ENCODE measurements around the gene MUCL1. TPM values are rescaled to one million over a fixed set of nuclear protein-coding genes. Genes with fewer than 3 reads are reported as not detected.

MUCL1 gene
- total RNA-seq, 1 experiment from 2014 or later = not detected

- DNase-seq (ENCODE audit: low read depth) = peak; percentile 55
Observed at GRCh38 chr12:54891717-54892478, 37.6 kb downstream of the MUCL1 start.

Other genes with a start within 250 kb of the MUCL1 start
- not detected in 2 replicates for gene LACRT, start 219.6 kb upstream of the MUCL1 start, total RNA-seq (2014; rRNA removed; shearing (Covaris generic))
- not detected in 2 replicates for gene DCD, start 206.2 kb upstream of the MUCL1 start, total RNA-seq (2014; rRNA removed; shearing (Covaris generic))
- 1.1 and 5.8 TPM in 2 replicates for gene TESPA1, start 130.2 kb downstream of the MUCL1 start, total RNA-seq (2014; rRNA removed; shearing (Covaris generic))
- gene NEUROD4, start 165.5 kb downstream of the MUCL1 start, total RNA-seq (2014; rRNA removed; shearing (Covaris generic)) = not detected in 2 replicates